HG02981 (cell line): ENCODE measurements around the gene ENO2.

ENCODE experiments used
- ATAC-seq: cut with Tn5 transposase; IDR thresholded peaks from one replicate; pipeline ENCODE4 v1.9.1; 2021; ENCODE audit warnings: mild to moderate bottlenecking, moderate library complexity; ENCODE audit not compliant: unreplicated experiment

ENO2 gene

GRCh38 chr12:6912164-6912935 lies 2.0 kb upstream of the ENO2 start:
- no peak for ATAC-seq

- no peak for ATAC-seq
Measured at GRCh38 chr12:6914947-6915788, 788 bp downstream of the ENO2 start.

GRCh38 chr12:6915789-6916285 lies 1.5 kb downstream of the ENO2 start:
- ATAC-seq: no peak

- ATAC-seq: no peak
Measured at GRCh38 chr12:6916426-6917200, 2.2 kb downstream of the ENO2 start.

- no peak for ATAC-seq
Measured at GRCh38 chr12:6917491-6918231, 3.3 kb downstream of the ENO2 start.

- no peak for ATAC-seq
Measured at GRCh38 chr12:6919588-6919987, 5.2 kb downstream of the ENO2 start.

- no peak for ATAC-seq
Measured at GRCh38 chr12:6921539-6921938, 7.2 kb downstream of the ENO2 start.

- no peak for ATAC-seq
Measured at GRCh38 chr12:6921996-6922946, 7.9 kb downstream of the ENO2 start.

GRCh38 chr12:6923003-6923732 lies 8.8 kb downstream of the ENO2 start:
- ATAC-seq: no peak

- no peak for ATAC-seq
Measured at GRCh38 chr12:6923851-6924250, 9.5 kb downstream of the ENO2 start.

- ATAC-seq: no peak
Measured at GRCh38 chr12:6925239-6925539, 10.8 kb downstream of the ENO2 start.

GRCh38 chr12:6925540-6926279 lies 11.3 kb downstream of the ENO2 start:
- no peak for ATAC-seq

GRCh38 chr12:6927379-6928021 lies 13.1 kb downstream of the ENO2 start, which contains the start of gene ATN1:
Gene ATN1 (plus strand): TSS chr12:6927959. CDS start chr12:6934002, 6,043 bp downstream.
- no peak for ATAC-seq

- no peak for ATAC-seq
Measured at GRCh38 chr12:6928022-6928702, 13.8 kb downstream of the ENO2 start.

- no peak for ATAC-seq
Measured at GRCh38 chr12:6928703-6929407, 14.5 kb downstream of the ENO2 start.
